ENCODE measurements around the gene CFLAR. TPM values are rescaled to one million over a fixed set of nuclear protein-coding genes. Genes with fewer than 3 reads are reported as not detected.

The CFLAR gene
- total and polyA plus RNA-seq, 2 of the 4 experiments (the other 2 are of a cell fraction) = 29.2 to 59.9 TPM

DNA sequence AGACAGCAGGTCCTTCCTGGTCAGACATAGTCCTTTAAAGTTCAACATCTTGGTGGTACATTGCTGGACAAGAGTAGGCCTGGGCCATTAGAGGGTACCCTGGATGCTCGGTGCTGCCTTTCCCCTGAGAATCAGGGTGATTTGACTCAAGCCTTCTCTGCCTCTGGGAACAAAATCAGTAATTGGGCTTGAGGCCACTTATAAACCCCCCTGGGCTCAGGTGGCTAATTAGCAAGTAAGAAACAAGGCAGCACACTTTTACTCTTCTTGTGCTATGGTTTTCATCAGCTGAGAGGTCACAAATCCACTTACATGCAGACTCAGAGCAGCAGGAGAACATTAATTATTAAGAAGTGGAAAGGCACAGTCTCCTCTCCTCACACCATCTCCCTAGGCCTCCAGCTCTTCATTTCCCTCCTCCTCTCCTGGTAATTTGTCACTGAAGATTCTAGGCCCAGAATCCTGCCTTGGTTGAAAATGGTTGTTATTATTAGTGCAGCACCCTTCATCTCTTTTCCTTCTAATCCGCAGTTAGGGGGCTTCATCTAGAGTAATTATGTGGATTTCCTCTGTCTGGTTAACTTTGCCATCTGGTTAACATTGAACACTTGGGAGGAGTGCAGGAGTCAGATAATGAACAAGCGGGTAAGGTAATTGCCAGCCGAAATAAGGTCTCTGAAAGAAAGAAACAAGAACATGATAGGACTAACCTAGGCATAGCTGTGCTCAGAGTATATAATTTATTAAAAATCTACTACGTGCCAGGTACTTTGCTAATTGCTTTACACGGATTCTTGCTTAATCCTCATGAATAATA is 37.2 kb downstream of the CFLAR start:
- no peaks in the 10 kb centered on the region for H4K20me1 ChIP-seq (ENCODE audit: insufficient read depth, low read length)
- no peak overlapping the region; the same call in 1 of the 2 replicates for H3K27ac ChIP-seq (ENCODE audit: insufficient read depth, low read length)
- no peak overlapping the region for H3K14ac ChIP-seq (replicated peaks; ENCODE audit: low read depth, low read length)
- no peak overlapping the region for H3K56ac ChIP-seq (ENCODE audit: extremely low read depth, insufficient read depth, low read length)
- intact Hi-C loops (cut with micrococcal nuclease) (no loop called here), in situ Hi-C loops (cut with MboI; ENCODE audit: low sequenced_read_pairs) (no loop called here), dilution Hi-C loops (cut with HindIII; ENCODE audit: low sequenced_read_pairs, unreplicated experiment) (no loop called here)
- H3K9me1 ChIP-seq (ENCODE audit: insufficient read depth, low read length) = peaks cover 17% of the 10 kb centered on the region; the same call in 1 of the 2 replicates
- ATAC-seq (ENCODE audit: low read depth) = no peak
- BruUV-seq (replicated peaks) = no TSS peak
- peaks cover 12 to 37% of the 10 kb centered on the region in 2 experiments for H3K79me1 ChIP-seq (ENCODE audit: low read depth in 1 of 2, low read length in 2 of 2)
- TF ChIP-seq BHLHE40 (IDR thresholded peaks at IDR 0.05; ENCODE audit: low read depth, low read length) (no peak), RFX5 (IDR thresholded peaks at IDR 0.05; ENCODE audit: low read depth, low read length) (no peak), SMC3 (IDR thresholded peaks at IDR 0.05; ENCODE audit: low read depth, low read length) (no peak), CHD1 (IDR thresholded peaks at IDR 0.05; ENCODE audit: low read depth, low read length) (no peak), MAZ (IDR thresholded peaks at IDR 0.05; ENCODE audit: borderline replicate concordance, low read depth, low read length) (no peak), MXI1 (IDR thresholded peaks at IDR 0.05; ENCODE audit: borderline replicate concordance, low read depth, low read length) (no peak), POLR2A (IDR thresholded peaks at IDR 0.05; ENCODE audit: low read depth, low read length) (no peak), NFE2L2 (IDR thresholded peaks at IDR 0.05; ENCODE audit: low read depth, low read length) (no peak)
- H2AK9ac ChIP-seq (replicated peaks; ENCODE audit: low read depth, low read length, poor library complexity) = no peak overlapping the region
- peak overlapping the region; percentile 59 for H2BK5ac ChIP-seq (ENCODE audit: low read depth, low read length, poor library complexity, severe bottlenecking)
- no peak overlapping the region; a peak in 1 of 4 replicates for H4K8ac ChIP-seq (ENCODE audit: low read depth in 2 of 2, low read length in 2 of 2)
- H3K4me1 ChIP-seq (ENCODE audit: control insufficient read depth, insufficient read depth, low read length) = peaks cover 24% of the 10 kb centered on the region
- H3K27me3 ChIP-seq (ENCODE audit: control insufficient read depth, insufficient read depth, low read length) = no peaks in the 10 kb centered on the region
- WGBS, 2 experiments (ENCODE audit: extremely low coverage in 2 of 2, insufficient read length in 1 of 2) = no CpG with 5 or more reads among the region's 6 CpGs
- peak overlapping the region; percentile 72; the same call in 2 of the 3 replicates for H2BK15ac ChIP-seq (ENCODE audit: low read depth, low read length)
- H3K9ac ChIP-seq (ENCODE audit: low read depth, low read length) = no peak overlapping the region
- H2AK5ac ChIP-seq (ENCODE audit: low read depth, low read length) = peak overlapping the region; percentile 87; the same call in 1 of the 2 replicates
- peak overlapping the region; percentile 43; the same call in 1 of the 2 replicates for H4K91ac ChIP-seq (ENCODE audit: insufficient read depth, low read depth, low read length)
- H2BK120ac ChIP-seq (ENCODE audit: low read depth, low read length) = peak overlapping the region; percentile 74; the same call in 1 of the 2 replicates
- ChIA-PET POLR2A (ENCODE audit: unreplicated experiment) (no interaction called here), CTCF (no interaction called here)
- DNase-seq = no peak
- H3K4me3 ChIP-seq (ENCODE audit: insufficient read depth, low read depth, low read length) = no peak overlapping the region
- no peaks in the 10 kb centered on the region for H3K9me3 ChIP-seq (ENCODE audit: control insufficient read depth, insufficient read depth, low read length)
- no peak overlapping the region for H4K5ac ChIP-seq (ENCODE audit: low read depth, low read length)
- H3K4ac ChIP-seq (ENCODE audit: low read depth, low read length) = peak overlapping the region; percentile 64; the same call in 1 of the 2 replicates
- H3K36me3 ChIP-seq (ENCODE audit: control insufficient read depth, insufficient read depth, low read length) = peaks cover 28% of the 10 kb centered on the region
- H3K18ac ChIP-seq (ENCODE audit: low read depth, low read length) = no peak overlapping the region
- no peak overlapping the region for H2AFZ ChIP-seq (replicated peaks; ENCODE audit: low read length, poor library complexity)
- no peak overlapping the region for H3K4me2 ChIP-seq (ENCODE audit: low read depth, low read length)
- no peak overlapping the region for H3K23ac ChIP-seq (ENCODE audit: low read depth, low read length)
- no peak overlapping the region; the same call in 1 of the 2 replicates for H2BK20ac ChIP-seq (ENCODE audit: low read depth, low read length)

Data from IMR-90 (cell line).